GM12878 (cell line): ENCODE measurements around the gene SMIM5.

ENCODE experiments used
- BHLHE40 ChIP-seq, 2 experiments: fragments of 450-650 bp in 1 of 2; IDR thresholded peaks; 2 replicates each; pipeline ENCODE4 v1.6.1; 2011 to 2017; ENCODE audit warnings: low read depth in 2 of 2, borderline replicate concordance in 1 of 2, improper control_type of control experiment in 1 of 2, low read length in 1 of 2, mild to moderate bottlenecking in 1 of 2
- EP300 ChIP-seq, 2 experiments: fragments of 150-350 bp in 1 of 2; IDR thresholded peaks; 2 replicates each; pipeline ENCODE4 v1.6.1; 2011 to 2012; ENCODE audit warnings: low read depth in 2 of 2, low read length in 2 of 2, borderline replicate concordance in 1 of 2, improper control_type of control experiment in 1 of 2, inconsistent platforms in 1 of 2; ENCODE audit not compliant: control insufficient read depth in 1 of 2
- NFYB ChIP-seq: IDR thresholded peaks from 2 replicates; pipeline ENCODE4 v1.6.1; 2011; ENCODE audit warnings: low read depth, mild to moderate bottlenecking, low read length, improper control_type of control experiment, moderate library complexity; ENCODE audit not compliant: insufficient read depth

- TF ChIP-seq BHLHE40 (IDR thresholded peaks at IDR 0.05; ENCODE audit: borderline replicate concordance in 1 of 2, low read depth in 2 of 2, low read length in 1 of 2) (no peak), EP300 (IDR thresholded peaks at IDR 0.05; ENCODE audit: borderline replicate concordance in 1 of 2, control insufficient read depth in 1 of 2, low read depth in 2 of 2, low read length in 2 of 2) (no peak), NFYB (no peak)
Measured at GRCh38 chr17:75614006-75614405, 19.2 kb upstream of the SMIM5 start.
